ENCODE measurements around the gene DNAH14. TPM values are rescaled to one million over a fixed set of nuclear protein-coding genes. Genes with fewer than 3 reads are reported as not detected.
A peak's percentile ranks its signal among the peaks of the same experiment; 100 is the strongest.
"Not testable (repeated sequence)": the region's sequence is repeated elsewhere in the genome, so short reads cannot be mapped to it uniquely, and the experiment has no call there.

Gene DNAH14
- polyA plus RNA-seq, 2 of the 4 experiments (the other 2 are of a cell fraction): 15.9 to 35.8 TPM

DNA sequence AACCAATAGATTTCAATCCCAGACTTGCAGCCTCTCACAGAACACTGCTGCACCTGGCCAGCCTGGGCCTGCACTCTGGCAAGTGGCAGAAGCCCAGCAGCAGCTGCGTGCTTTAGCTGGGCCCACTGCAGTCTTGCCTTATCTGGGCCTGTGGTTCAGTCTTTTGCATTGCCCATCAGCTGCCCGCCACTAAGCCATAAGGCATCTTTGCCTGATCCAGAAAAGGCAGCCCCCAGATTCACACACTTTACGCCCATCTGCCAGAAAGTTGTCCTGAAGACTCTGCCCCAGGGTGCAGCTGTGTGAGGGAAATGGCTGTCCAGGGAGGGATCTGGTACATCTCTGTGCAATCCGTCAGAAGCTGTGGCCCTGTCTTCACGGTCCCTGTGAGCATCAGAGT, 217.0 kb downstream of the DNAH14 start:
- WGBS (ENCODE audit: missing lambda C conversion rate): 78% methylated on average over 5 of the region's 5 CpGs
- H3K4me3 ChIP-seq: no peak overlapping the region
- CTCF ChIA-PET: no interaction called here
- DNase-seq (ENCODE audit: low read depth in 1 of 2, low spot score in 1 of 2) (no peak), ATAC-seq (peak; percentile 23 to 56; a peak in 3 of 6 replicates), FAIRE-seq (no peak)
- POLR2A ChIA-PET: no interaction called here
- H3K27ac ChIP-seq: no peak overlapping the region
- no peak overlapping the region for H3K4me2 ChIP-seq
- no peak for TF ChIP-seq ESRRA (IDR thresholded peaks at IDR 0.05; ENCODE audit: borderline replicate concordance, low read length)
- TF ChIP-seq CEBPB (IDR thresholded peaks at IDR 0.05): no peak
- TF ChIP-seq, protein P1, sequence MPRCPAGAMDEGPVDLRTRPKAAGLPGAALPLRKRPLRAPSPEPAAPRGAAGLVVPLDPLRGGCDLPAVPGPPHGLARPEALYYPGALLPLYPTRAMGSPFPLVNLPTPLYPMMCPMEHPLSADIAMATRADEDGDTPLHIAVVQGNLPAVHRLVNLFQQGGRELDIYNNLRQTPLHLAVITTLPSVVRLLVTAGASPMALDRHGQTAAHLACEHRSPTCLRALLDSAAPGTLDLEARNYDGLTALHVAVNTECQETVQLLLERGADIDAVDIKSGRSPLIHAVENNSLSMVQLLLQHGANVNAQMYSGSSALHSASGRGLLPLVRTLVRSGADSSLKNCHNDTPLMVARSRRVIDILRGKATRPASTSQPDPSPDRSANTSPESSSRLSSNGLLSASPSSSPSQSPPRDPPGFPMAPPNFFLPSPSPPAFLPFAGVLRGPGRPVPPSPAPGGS (IDR thresholded peaks at IDR 0.05): no peak
- TF ChIP-seq GATA3 (IDR thresholded peaks at IDR 0.05; ENCODE audit: borderline replicate concordance): no peak
- TF ChIP-seq FOSB (CRISPR knock-in tag; IDR thresholded peaks at IDR 0.05): no peak
- TF ChIP-seq ZNF302 (CRISPR knock-in tag; IDR thresholded peaks at IDR 0.05): no peak
- TF ChIP-seq, protein P2, sequence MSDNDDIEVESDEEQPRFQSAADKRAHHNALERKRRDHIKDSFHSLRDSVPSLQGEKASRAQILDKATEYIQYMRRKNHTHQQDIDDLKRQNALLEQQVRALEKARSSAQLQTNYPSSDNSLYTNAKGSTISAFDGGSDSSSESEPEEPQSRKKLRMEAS (IDR thresholded peaks at IDR 0.05): no peak
- no peak for TF ChIP-seq KDM5A (IDR thresholded peaks at IDR 0.05)
- H3K9me3 ChIP-seq: no peaks in the 10 kb centered on the region
- no peaks in the 10 kb centered on the region for H3K4me1 ChIP-seq

DNA sequence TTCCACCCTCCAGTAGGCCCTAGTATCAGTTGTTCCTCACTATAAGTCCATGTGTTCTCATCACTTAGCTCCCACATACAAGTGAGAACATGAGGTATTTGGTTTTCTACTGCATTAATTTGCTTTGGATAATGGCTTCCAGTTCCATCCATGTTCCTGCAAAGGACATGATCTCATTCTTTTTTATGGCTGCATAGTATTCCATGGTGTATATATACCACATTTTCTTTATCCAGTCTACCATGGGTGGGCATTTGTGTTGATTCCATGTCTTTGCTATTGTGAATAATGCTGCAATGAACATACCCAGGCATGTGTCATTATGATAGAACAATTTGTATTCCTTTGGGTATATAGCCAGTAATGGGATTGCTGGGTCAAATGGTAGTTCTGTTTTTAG, 218.3 kb downstream of the DNAH14 start:
- H3K4me2 ChIP-seq; H3K4me3 ChIP-seq; H3K9me3 ChIP-seq; FAIRE-seq; H3K27ac ChIP-seq; CTCF ChIA-PET; H3K4me1 ChIP-seq; DNase-seq (ENCODE audit: low read depth in 1 of 2, low spot score in 1 of 2); ATAC-seq; POLR2A ChIA-PET: not testable (repeated sequence)

GRCh38 chr1:225152061-225152460, 222.6 kb downstream of the DNAH14 start:
- no peak for ATAC-seq
- DNase-seq (ENCODE audit: low read depth in 1 of 2, low spot score in 1 of 2): no peak
- no peak for FAIRE-seq
- Histone ChIP-seq H3K27ac (no peak overlapping the region), H3K4me3 (no peak overlapping the region), H3K4me1 (no peaks in the 10 kb centered on the region), H3K9me3 (no peaks in the 10 kb centered on the region), H3K4me2 (no peak overlapping the region)
- no peak for TF ChIP-seq JUN (IDR thresholded peaks at IDR 0.05)
- no peak for TF ChIP-seq E2F6 (IDR thresholded peaks at IDR 0.05; ENCODE audit: borderline replicate concordance, low read depth)
- TF ChIP-seq CBX8 (IDR thresholded peaks at IDR 0.05): no peak
- no peak for TF ChIP-seq MAFK (IDR thresholded peaks at IDR 0.05; ENCODE audit: partially characterized antibody)
- no peak for TF ChIP-seq NPAS2 (CRISPR knock-in tag; IDR thresholded peaks at IDR 0.05; ENCODE audit: borderline replicate concordance)
- TF ChIP-seq JUNB (IDR thresholded peaks at IDR 0.05): no peak
- no peak for TF ChIP-seq SREBF2 (IDR thresholded peaks at IDR 0.05)
- TF ChIP-seq HDAC2 (IDR thresholded peaks at IDR 0.05): no peak
- TF ChIP-seq CHD4 (IDR thresholded peaks at IDR 0.05; ENCODE audit: borderline replicate concordance): no peak
- no peak for TF ChIP-seq KDM1A (IDR thresholded peaks at IDR 0.05; ENCODE audit: low read depth)
- TF ChIP-seq NR3C1 (IDR thresholded peaks at IDR 0.05): no peak
- no peak for TF ChIP-seq HOXA7 (CRISPR knock-in tag; IDR thresholded peaks at IDR 0.05)
- TF ChIP-seq HOXB13 (CRISPR knock-in tag; IDR thresholded peaks at IDR 0.05; ENCODE audit: low read depth): no peak
- TF ChIP-seq HEYL (CRISPR knock-in tag; IDR thresholded peaks at IDR 0.05): no peak
- TF ChIP-seq, protein P3, sequence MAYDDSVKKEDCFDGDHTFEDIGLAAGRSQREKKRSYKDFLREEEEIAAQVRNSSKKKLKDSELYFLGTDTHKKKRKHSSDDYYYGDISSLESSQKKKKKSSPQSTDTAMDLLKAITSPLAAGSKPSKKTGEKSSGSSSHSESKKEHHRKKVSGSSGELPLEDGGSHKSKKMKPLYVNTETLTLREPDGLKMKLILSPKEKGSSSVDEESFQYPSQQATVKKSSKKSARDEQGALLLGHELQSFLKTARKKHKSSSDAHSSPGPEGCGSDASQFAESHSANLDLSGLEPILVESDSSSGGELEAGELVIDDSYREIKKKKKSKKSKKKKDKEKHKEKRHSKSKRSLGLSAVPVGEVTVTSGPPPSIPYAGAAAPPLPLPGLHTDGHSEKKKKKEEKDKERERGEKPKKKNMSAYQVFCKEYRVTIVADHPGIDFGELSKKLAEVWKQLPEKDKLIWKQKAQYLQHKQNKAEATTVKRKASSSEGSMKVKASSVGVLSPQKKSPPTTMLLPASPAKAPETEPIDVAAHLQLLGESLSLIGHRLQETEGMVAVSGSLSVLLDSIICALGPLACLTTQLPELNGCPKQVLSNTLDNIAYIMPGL (CRISPR knock-in tag; IDR thresholded peaks at IDR 0.05; ENCODE audit: borderline replicate concordance): no peak
- no peak for TF ChIP-seq NFE2L2 (conservative IDR thresholded peaks at IDR 0.05; ENCODE audit: low read length)
- ChIA-PET POLR2A (no interaction called here), CTCF (interaction anchor here (1.6 kb wide), 1 partner anchor 9 kb away, joined by 4 read pairs; no protein-coding TSS in a partner anchor)

Measured in A549 (cell line).